Endothelial cell of umbilical vein (primary cell): Measurements from ENCODE around the gene HIVEP3. TPM values are rescaled to one million over a fixed set of nuclear protein-coding genes. Genes with fewer than 3 reads are reported as not detected.

Experiments used
- BruUV-seq: library from RNA; stranded (reverse); fragments of 400-500 nt; replicated peaks from 2 replicates; lab custom pipeline; 2021; lab: Mats Ljungman, UMichigan
- CTCF ChIA-PET: fragments of 300-600, 350-600 bp; sonication (Branson Sonifier 250); formaldehyde crosslinking; loops from one replicate; lab custom pipeline; 2021; ENCODE audit warnings: antibody characterized with exemption, inconsistent platforms; lab: Charles Lee
- POLR2A ChIA-PET: fragments of 300-600, 350-600 bp; sonication (Branson Sonifier 250); formaldehyde crosslinking; loops from one replicate; lab custom pipeline; 2021; ENCODE audit warnings: antibody characterized with exemption, inconsistent platforms; lab: Charles Lee
- DNase-seq: peaks from one replicate; pipeline ENCODE4 v3.0.0-alpha.2; 2011; ENCODE audit warnings: low read depth, low spot score
- FAIRE-seq: peaks from 2 replicates; lab custom pipeline; 2011; peaks lifted over from hg19 to GRCh38; lab: Jason Lieb, UNC
- H2AFZ ChIP-seq: 2 replicates; pipeline ENCODE4 v1.6.0; 2012; ENCODE audit warnings: low read depth, low read length, control low read depth, inconsistent platforms
- H3K27ac ChIP-seq: 2 replicates; pipeline ENCODE4 v1.5.1; 2011; ENCODE audit warnings: low read depth, mild to moderate bottlenecking, control low read depth, low read length, moderate library complexity; ENCODE audit not compliant: insufficient read depth
- H3K27me3 ChIP-seq, 2 experiments: 2 replicates each; pipeline versions ENCODE4 v1.6.0 to v1.6.1; 2011; ENCODE audit warnings: low read length in 2 of 2, mixed read lengths in 1 of 2; ENCODE audit not compliant: control insufficient read depth in 2 of 2, insufficient read depth in 2 of 2
- H3K36me3 ChIP-seq, 2 experiments: 2 replicates in 1 of 2; 3 replicates in 1 of 2; pipeline ENCODE4 v1.5.1; 2011; ENCODE audit warnings: low read length in 2 of 2, mild to moderate bottlenecking in 1 of 2, moderate library complexity in 1 of 2; ENCODE audit not compliant: control insufficient read depth in 2 of 2, insufficient read depth in 2 of 2; ENCODE audit errors: extremely low read depth in 1 of 2
- H3K4me1 ChIP-seq: 3 replicates; pipeline ENCODE4 v1.5.1; 2011; ENCODE audit warnings: mild to moderate bottlenecking, low read length; ENCODE audit not compliant: control insufficient read depth, insufficient read depth; ENCODE audit errors: extremely low read depth
- H3K4me2 ChIP-seq: 2 replicates; pipeline ENCODE4 v1.6.1; 2011; ENCODE audit warnings: low read length, control low read depth, mixed read lengths; ENCODE audit not compliant: insufficient read depth
- H3K4me3 ChIP-seq, 3 experiments: fragments of 200-600 bp in 1 of 3; sonication (generic), shearing (Covaris generic) in 1 of 3; replicated peaks in 1 of 3; 2 replicates each; pipeline ENCODE4 v1.5.1; 2011 to 2016; ENCODE audit warnings: control low read depth in 3 of 3, low read length in 3 of 3, mild to moderate bottlenecking in 2 of 3, inconsistent platforms in 1 of 3, low read depth in 1 of 3, moderate library complexity in 1 of 3; ENCODE audit not compliant: insufficient read depth in 1 of 3
- H3K79me2 ChIP-seq: 2 replicates; pipeline ENCODE4 v1.6.0; 2012; ENCODE audit warnings: low read length, inconsistent platforms; ENCODE audit not compliant: control insufficient read depth, insufficient read depth
- H3K9ac ChIP-seq: replicated peaks from 2 replicates; pipeline ENCODE3; 2011; ENCODE audit warnings: low read length, control low read depth; ENCODE audit not compliant: insufficient read depth; ENCODE audit errors: extremely low read depth
- H3K9me1 ChIP-seq: replicated peaks from 3 replicates; pipeline ENCODE4 v1.6.0; 2011; ENCODE audit warnings: mild to moderate bottlenecking, low read length; ENCODE audit not compliant: control insufficient read depth, insufficient read depth; ENCODE audit errors: extremely low read depth
- H3K9me3 ChIP-seq: replicated peaks from 2 replicates; pipeline ENCODE4 v1.5.1; 2012; ENCODE audit warnings: low read length, inconsistent platforms; ENCODE audit not compliant: control insufficient read depth, insufficient read depth
- H4K20me1 ChIP-seq: replicated peaks from 2 replicates; pipeline ENCODE3; 2011; ENCODE audit warnings: mild to moderate bottlenecking, low read length; ENCODE audit not compliant: control insufficient read depth, insufficient read depth; ENCODE audit errors: extremely low read depth
- CTCF ChIP-seq, 2 donors: IDR thresholded peaks; 1 replicate in 1 of 2; 2 replicates in 1 of 2; pipeline ENCODE4 v1.5.1; 2011; ENCODE audit warnings: low read length in 2 of 2, mild to moderate bottlenecking in 2 of 2, moderate library complexity in 2 of 2, control low read depth in 1 of 2, inconsistent platforms in 1 of 2, low read depth in 1 of 2; ENCODE audit not compliant: insufficient read depth in 1 of 2; ENCODE audit errors: extremely low read depth in 1 of 2
- EZH2 ChIP-seq: IDR thresholded peaks from 2 replicates; pipeline ENCODE4 v1.6.1; 2012; ENCODE audit warnings: borderline replicate concordance, low read depth, mild to moderate bottlenecking, moderate library complexity, low read length, inconsistent platforms; ENCODE audit not compliant: severe bottlenecking
- FOS ChIP-seq: IDR thresholded peaks from 2 replicates; pipeline ENCODE4 v1.6.1; 2011; ENCODE audit warnings: mild to moderate bottlenecking, low read length, moderate library complexity, borderline replicate concordance; ENCODE audit not compliant: insufficient read depth
- GATA2 ChIP-seq: IDR thresholded peaks from 2 replicates; pipeline ENCODE4 v1.7.0; 2011; ENCODE audit warnings: low read depth, mild to moderate bottlenecking, moderate library complexity, mixed read lengths, low read length; ENCODE audit not compliant: insufficient read length, insufficient read depth
- JUN ChIP-seq: IDR thresholded peaks from 2 replicates; pipeline ENCODE4 v1.6.1; 2011; ENCODE audit warnings: borderline replicate concordance, low read depth; ENCODE audit not compliant: insufficient read length, insufficient read depth
- MAX ChIP-seq: IDR thresholded peaks from 2 replicates; pipeline ENCODE4 v1.6.1; 2011; ENCODE audit not compliant: insufficient read depth, insufficient read length
- MYC ChIP-seq: IDR thresholded peaks from one replicate; pipeline ENCODE4 v1.6.1; 2011; ENCODE audit warnings: mild to moderate bottlenecking, low read depth, low read length
- POLR2A ChIP-seq: IDR thresholded peaks from 2 replicates; pipeline ENCODE4 v1.6.1; 2012; ENCODE audit warnings: low read depth, mild to moderate bottlenecking, control low read depth, low read length
- POLR2AphosphoS5 ChIP-seq: IDR thresholded peaks from 2 replicates; pipeline ENCODE4 v1.6.1; 2012; ENCODE audit warnings: low read depth, mild to moderate bottlenecking, control low read depth, low read length, moderate library complexity; ENCODE audit not compliant: insufficient read depth
- dilution Hi-C: fragments of 300-500 bp; cut with MboI; formaldehyde crosslinking; loops from one replicate; pipeline ENCODE4 v1.15.0; 2019; ENCODE audit warnings: low sequenced_read_pairs; ENCODE audit not compliant: extremely low pct_ligation_motif_present
- intact Hi-C: fragments of 100-400 bp; cut with micrococcal nuclease; formaldehyde crosslinking; loops from one replicate; pipeline ENCODE4 v1.10.0; 2022
- polyA plus RNA-seq, 4 experiments: library from polyadenylated mRNA; depleted of rRNA in 3 of 4; stranded (reverse) in 3 of 4; unstranded in 1 of 4; fragments of >200 nt; gene quantifications; 2 replicates each; pipeline versions ENCODE4 v1.2.1 to v1.2.3, GENCODE V29; 2011 to 2012; ENCODE audit warnings: missing spikeins in 1 of 4
- total RNA-seq: library from RNA; stranded (reverse); gene quantifications from 2 replicates; pipeline ENCODE4 v1.2.3, GENCODE V29; 2021

HIVEP3 gene
- total and polyA plus RNA-seq, 2 donors (not counting 3 experiments of a cell fraction or from before 2014, with no cell fraction given), result 3.4 to 4.0 TPM

GRCh38 chr1:41800311-41800829 lies 118.4 kb downstream of the HIVEP3 start:
- Histone ChIP-seq H3K4me1 (no peaks in the 10 kb centered on the region), H3K4me2 (no peak overlapping the region), H3K36me3 (no peaks in the 10 kb centered on the region), H3K9me3 (no peaks in the 10 kb centered on the region), H3K4me3 (no peak overlapping the region), H3K9me1 (no peaks in the 10 kb centered on the region), H3K27ac (no peak overlapping the region), H3K9ac (no peak overlapping the region), H3K27me3 (peaks cover 0 to 2% of the 10 kb centered on the region in 2 experiments), H4K20me1 (no peaks in the 10 kb centered on the region), H2AFZ (no peak overlapping the region), H3K79me2 (no peaks in the 10 kb centered on the region)
- TF ChIP-seq POLR2AphosphoS5 (no peak), MYC (no peak), FOS (no peak), JUN (no peak), MAX (no peak), POLR2A (no peak), GATA2 (no peak), CTCF (IDR thresholded peaks at IDR 0.05; ENCODE audit: extremely low read depth in 1 of 2, insufficient read depth in 1 of 2, low read depth in 1 of 2, low read length in 2 of 2) (no peak), EZH2 (no peak)
- CTCF ChIA-PET, result no interaction called here
- POLR2A ChIA-PET, result no interaction called here
- no peak for FAIRE-seq
- dilution Hi-C loops, result no loop called here
- intact Hi-C loops, result no loop called here
- no peak for DNase-seq
- BruUV-seq, result no TSS peak
